Dermis blood vessel endothelial cell (primary cell): Measurements from ENCODE around the gene CCR6. TPM values are rescaled to one million over a fixed set of nuclear protein-coding genes. Genes with fewer than 3 reads are reported as not detected.

Experiments
- DNase-seq: peaks from one replicate; pipeline ENCODE4 v3.0.0; 2010
- total RNA-seq: library from RNA; depleted of rRNA; stranded (reverse); fragments of >200 nt; gene quantifications from 2 replicates; pipeline ENCODE4 v1.2.3, GENCODE V29; 2014

CCR6 gene
- total RNA-seq, 1 donor from 2014 or later, result not detected

- no peak for DNase-seq
Measured at GRCh38 chr6:167099707-167100106, 23.2 kb upstream of the CCR6 start.

GRCh38 chr6:167100241-167100674 is 22.6 kb upstream of the CCR6 start:
- DNase-seq, result no peak

- DNase-seq, result no peak
Measured at GRCh38 chr6:167102318-167102717, 20.6 kb upstream of the CCR6 start.

- no peak for DNase-seq
Measured at GRCh38 chr6:167103041-167103891, 19.6 kb upstream of the CCR6 start.

- no peak for DNase-seq
Measured at GRCh38 chr6:167104388-167104787, 18.5 kb upstream of the CCR6 start.

GRCh38 chr6:167105060-167105459 is 17.8 kb upstream of the CCR6 start:
- no peak for DNase-seq

GRCh38 chr6:167106406-167106805 is 16.5 kb upstream of the CCR6 start:
- no peak for DNase-seq

GRCh38 chr6:167107787-167108186 is 15.1 kb upstream of the CCR6 start:
- DNase-seq, result no peak

GRCh38 chr6:167108278-167108677 is 14.6 kb upstream of the CCR6 start:
- no peak for DNase-seq

GRCh38 chr6:167109651-167110050 is 13.2 kb upstream of the CCR6 start:
- DNase-seq, result no peak

GRCh38 chr6:167111597-167111996 is 11.3 kb upstream of the CCR6 start:
- DNase-seq, result no peak

- no peak for DNase-seq
Measured at GRCh38 chr6:167112421-167112820, 10.5 kb upstream of the CCR6 start.

- DNase-seq, result no peak
Measured at GRCh38 chr6:167113047-167113754, 9.7 kb upstream of the CCR6 start.

- DNase-seq, result no peak
Measured at GRCh38 chr6:167113935-167114910, 8.7 kb upstream of the CCR6 start.

- DNase-seq, result no peak
Measured at GRCh38 chr6:167115054-167115453, 7.8 kb upstream of the CCR6 start.

GRCh38 chr6:167116109-167116837 is 6.6 kb upstream of the CCR6 start:
- no peak for DNase-seq

GRCh38 chr6:167116838-167117228 is 6.1 kb upstream of the CCR6 start:
- DNase-seq, result no peak

- DNase-seq, result no peak
Measured at GRCh38 chr6:167118006-167118405, 4.9 kb upstream of the CCR6 start.

- no peak for DNase-seq
Measured at GRCh38 chr6:167118839-167119238, 4.1 kb upstream of the CCR6 start.

GRCh38 chr6:167119670-167120582 is 3.0 kb upstream of the CCR6 start:
- DNase-seq, result no peak

GRCh38 chr6:167120583-167120903 is 2.4 kb upstream of the CCR6 start:
- DNase-seq, result no peak
